Measurements from ENCODE around the gene CLN6. TPM values are rescaled to one million over a fixed set of nuclear protein-coding genes. Genes with fewer than 3 reads are reported as not detected.
"Not testable (repeated sequence)": the region's sequence is repeated elsewhere in the genome, so short reads cannot be mapped to it uniquely, and the experiment has no call there.

Gene CLN6
- total RNA-seq, 1 donor from 2014 or later: 26.1 TPM

- Mint-ChIP-seq H3K27me3 (ENCODE audit: unreplicated experiment) (no peaks in the 10 kb centered on the region), H3K9me3 (ENCODE audit: unreplicated experiment) (no peaks in the 10 kb centered on the region), H3K36me3 (ENCODE audit: unreplicated experiment) (no peaks in the 10 kb centered on the region), H3K27ac (ENCODE audit: unreplicated experiment) (no peak overlapping the region), H3K4me1 (ENCODE audit: low read depth, unreplicated experiment) (no peaks in the 10 kb centered on the region), H3K4me3 (ENCODE audit: unreplicated experiment) (no peak overlapping the region)
- TF ChIP-seq CTCF (IDR thresholded peaks at IDR 0.05; ENCODE audit: partially characterized antibody, unreplicated experiment): no peak
- no peak for DNase-seq
Observed at GRCh38 chr15:68177742-68178141, 51.8 kb downstream of the CLN6 start.

- DNase-seq: no peak
- Mint-ChIP-seq H3K4me3 (ENCODE audit: unreplicated experiment) (no peak overlapping the region), H3K4me1 (ENCODE audit: low read depth, unreplicated experiment) (no peaks in the 10 kb centered on the region), H3K27ac (ENCODE audit: unreplicated experiment) (no peak overlapping the region), H3K36me3 (ENCODE audit: unreplicated experiment) (no peaks in the 10 kb centered on the region), H3K9me3 (ENCODE audit: unreplicated experiment) (no peaks in the 10 kb centered on the region), H3K27me3 (ENCODE audit: unreplicated experiment) (no peaks in the 10 kb centered on the region)
- TF ChIP-seq CTCF (IDR thresholded peaks at IDR 0.05; ENCODE audit: partially characterized antibody, unreplicated experiment): no peak
Observed at GRCh38 chr15:68176601-68177000, 52.9 kb downstream of the CLN6 start.

GRCh38 chr15:68175526-68175925 lies 54.0 kb downstream of the CLN6 start:
- no peak for DNase-seq
- H3K4me3 Mint-ChIP-seq (ENCODE audit: unreplicated experiment): no peak overlapping the region
- no peaks in the 10 kb centered on the region for H3K36me3 Mint-ChIP-seq (ENCODE audit: unreplicated experiment)
- H3K9me3 Mint-ChIP-seq (ENCODE audit: unreplicated experiment): no peaks in the 10 kb centered on the region
- H3K27ac Mint-ChIP-seq (ENCODE audit: unreplicated experiment): no peak overlapping the region
- H3K27me3 Mint-ChIP-seq (ENCODE audit: unreplicated experiment): peaks cover 1% of the 10 kb centered on the region
- TF ChIP-seq CTCF (IDR thresholded peaks at IDR 0.05; ENCODE audit: partially characterized antibody, unreplicated experiment): no peak
- H3K4me1 Mint-ChIP-seq (ENCODE audit: low read depth, unreplicated experiment): no peaks in the 10 kb centered on the region

- no peak overlapping the region for H3K4me3 Mint-ChIP-seq (ENCODE audit: unreplicated experiment)
- H3K27ac Mint-ChIP-seq (ENCODE audit: unreplicated experiment): no peak overlapping the region
- TF ChIP-seq CTCF (IDR thresholded peaks at IDR 0.05; ENCODE audit: partially characterized antibody, unreplicated experiment): no peak
- no peaks in the 10 kb centered on the region for H3K36me3 Mint-ChIP-seq (ENCODE audit: unreplicated experiment)
- no peaks in the 10 kb centered on the region for H3K4me1 Mint-ChIP-seq (ENCODE audit: low read depth, unreplicated experiment)
- H3K9me3 Mint-ChIP-seq (ENCODE audit: unreplicated experiment): no peaks in the 10 kb centered on the region
- DNase-seq: no peak
- H3K27me3 Mint-ChIP-seq (ENCODE audit: unreplicated experiment): peaks cover 3% of the 10 kb centered on the region
Observed at GRCh38 chr15:68173119-68173518, 56.4 kb downstream of the CLN6 start.

GRCh38 chr15:68172037-68172436 lies 57.5 kb downstream of the CLN6 start:
- DNase-seq; H3K27ac Mint-ChIP-seq (ENCODE audit: unreplicated experiment); H3K36me3 Mint-ChIP-seq (ENCODE audit: unreplicated experiment); H3K4me3 Mint-ChIP-seq (ENCODE audit: unreplicated experiment); H3K4me1 Mint-ChIP-seq (ENCODE audit: low read depth, unreplicated experiment); H3K9me3 Mint-ChIP-seq (ENCODE audit: unreplicated experiment); H3K27me3 Mint-ChIP-seq (ENCODE audit: unreplicated experiment): not testable (repeated sequence)

- no peak for TF ChIP-seq CTCF (IDR thresholded peaks at IDR 0.05; ENCODE audit: partially characterized antibody, unreplicated experiment)
- H3K36me3 Mint-ChIP-seq (ENCODE audit: unreplicated experiment): no peaks in the 10 kb centered on the region
- peaks cover 3% of the 10 kb centered on the region for H3K9me3 Mint-ChIP-seq (ENCODE audit: unreplicated experiment)
- H3K4me1 Mint-ChIP-seq (ENCODE audit: low read depth, unreplicated experiment): no peaks in the 10 kb centered on the region
- no peak overlapping the region for H3K4me3 Mint-ChIP-seq (ENCODE audit: unreplicated experiment)
- H3K27me3 Mint-ChIP-seq (ENCODE audit: unreplicated experiment): peaks cover 3% of the 10 kb centered on the region
- DNase-seq: no peak
- no peak overlapping the region for H3K27ac Mint-ChIP-seq (ENCODE audit: unreplicated experiment)
Observed at GRCh38 chr15:68166847-68167246, 62.7 kb downstream of the CLN6 start.
